IMR-90 (cell line): ENCODE measurements around the gene CDC42EP5. TPM values are rescaled to one million over a fixed set of nuclear protein-coding genes. Genes with fewer than 3 reads are reported as not detected.

ENCODE experiments used
- ATAC-seq: fragments of 200-7000 bp; cut with Tn5 transposase; 2 replicates; pipeline ENCODE4 v1.9.1; 2020; ENCODE audit warnings: low read depth, mild to moderate bottlenecking, moderate library complexity
- BruUV-seq: library from RNA; stranded (reverse); fragments of 400-500 nt; replicated peaks from 2 replicates; lab custom pipeline; 2021; lab: Mats Ljungman, UMichigan
- CTCF ChIA-PET: fragments of 300-600 bp; formaldehyde crosslinking; extraction: SDS; loops from one replicate; lab custom pipeline; 2021; ENCODE audit warnings: antibody characterized with exemption; lab: Yijun Ruan, JAX
- POLR2A ChIA-PET: fragments of 300-600 bp; sonication (Branson Sonifier 250); formaldehyde crosslinking; loops from one replicate; lab custom pipeline; 2022; ENCODE audit warnings: antibody characterized with exemption; ENCODE audit not compliant: unreplicated experiment; lab: Charles Lee
- DNase-seq: peaks from one replicate; pipeline ENCODE4 v3.0.0; 2013
- H2AFZ ChIP-seq: replicated peaks from 2 replicates; pipeline ENCODE3; 2013; ENCODE audit warnings: low read length, mild to moderate bottlenecking; ENCODE audit not compliant: poor library complexity
- H2AK5ac ChIP-seq: 2 replicates; pipeline ENCODE4 v1.6.1; 2013; ENCODE audit warnings: low read depth, low read length, inconsistent platforms
- H2AK9ac ChIP-seq: replicated peaks from 2 replicates; pipeline ENCODE3; 2013; ENCODE audit warnings: mild to moderate bottlenecking, low read depth, low read length, moderate library complexity; ENCODE audit not compliant: poor library complexity
- H2BK120ac ChIP-seq: 2 replicates; pipeline ENCODE4 v1.6.1; 2013; ENCODE audit warnings: low read depth, low read length, inconsistent platforms
- H2BK15ac ChIP-seq: 3 replicates; pipeline ENCODE4 v1.6.1; 2013; ENCODE audit warnings: low read depth, low read length, inconsistent platforms
- H2BK20ac ChIP-seq: 2 replicates; pipeline ENCODE4 v1.6.1; 2013; ENCODE audit warnings: low read depth, mild to moderate bottlenecking, inconsistent platforms, low read length, moderate library complexity
- H2BK5ac ChIP-seq: 2 replicates; pipeline ENCODE4 v1.6.1; 2013; ENCODE audit warnings: mild to moderate bottlenecking, low read depth, low read length, inconsistent platforms; ENCODE audit not compliant: poor library complexity, severe bottlenecking
- H3K14ac ChIP-seq: replicated peaks from 2 replicates; pipeline ENCODE4 v1.6.1; 2013; ENCODE audit warnings: low read depth, low read length, inconsistent platforms
- H3K18ac ChIP-seq: 2 replicates; pipeline ENCODE4 v1.6.1; 2013; ENCODE audit warnings: low read depth, low read length, control low read depth
- H3K23ac ChIP-seq: 2 replicates; pipeline ENCODE4 v1.6.1; 2013; ENCODE audit warnings: low read depth, low read length, inconsistent platforms
- H3K27ac ChIP-seq: 2 replicates; pipeline ENCODE4 v1.5.1; 2013; ENCODE audit warnings: mild to moderate bottlenecking, control low read depth, low read length; ENCODE audit not compliant: insufficient read depth
- H3K27me3 ChIP-seq: 2 replicates; pipeline ENCODE4 v1.6.1; 2013; ENCODE audit warnings: low read length; ENCODE audit not compliant: control insufficient read depth, insufficient read depth
- H3K36me3 ChIP-seq: 2 replicates; pipeline ENCODE4 v1.6.1; 2013; ENCODE audit warnings: low read length, mixed read lengths; ENCODE audit not compliant: control insufficient read depth, insufficient read depth
- H3K4ac ChIP-seq: 2 replicates; pipeline ENCODE4 v1.6.1; 2013; ENCODE audit warnings: low read depth, low read length, inconsistent platforms
- H3K4me1 ChIP-seq: 2 replicates; pipeline ENCODE4 v1.6.1; 2013; ENCODE audit warnings: low read length, mixed read lengths; ENCODE audit not compliant: control insufficient read depth, insufficient read depth
- H3K4me2 ChIP-seq: 2 replicates; pipeline ENCODE4 v1.6.1; 2013; ENCODE audit warnings: low read depth, mild to moderate bottlenecking, control low read depth, low read length, moderate library complexity
- H3K4me3 ChIP-seq: 2 replicates; pipeline ENCODE4 v1.5.1; 2013; ENCODE audit warnings: low read depth, mild to moderate bottlenecking, control low read depth, low read length, moderate library complexity; ENCODE audit not compliant: insufficient read depth
- H3K56ac ChIP-seq: 2 replicates; pipeline ENCODE4 v1.6.1; 2013; ENCODE audit warnings: low read length, inconsistent platforms; ENCODE audit not compliant: insufficient read depth; ENCODE audit errors: extremely low read depth
- H3K79me1 ChIP-seq, 2 experiments: 2 replicates each; pipeline ENCODE4 v1.6.1; 2013; ENCODE audit warnings: low read length in 2 of 2, inconsistent platforms in 1 of 2, low read depth in 1 of 2
- H3K9ac ChIP-seq: 2 replicates; pipeline ENCODE4 v1.6.1; 2013; ENCODE audit warnings: low read depth, low read length, control low read depth
- H3K9me1 ChIP-seq: 2 replicates; pipeline ENCODE4 v1.6.1; 2013; ENCODE audit warnings: low read length, inconsistent platforms; ENCODE audit not compliant: insufficient read depth
- H3K9me3 ChIP-seq: 2 replicates; pipeline ENCODE4 v1.6.1; 2013; ENCODE audit warnings: low read length; ENCODE audit not compliant: control insufficient read depth, insufficient read depth
- H4K20me1 ChIP-seq: 2 replicates; pipeline ENCODE4 v1.6.1; 2013; ENCODE audit warnings: low read length, inconsistent platforms; ENCODE audit not compliant: insufficient read depth
- H4K5ac ChIP-seq: 2 replicates; pipeline ENCODE4 v1.6.1; 2013; ENCODE audit warnings: mild to moderate bottlenecking, low read depth, low read length, control low read depth
- H4K8ac ChIP-seq, 2 experiments: 2 replicates each; pipeline ENCODE4 v1.6.1; 2013; ENCODE audit warnings: low read depth in 2 of 2, low read length in 2 of 2, control low read depth in 1 of 2, inconsistent platforms in 1 of 2
- H4K91ac ChIP-seq: 2 replicates; pipeline ENCODE4 v1.6.1; 2013; ENCODE audit warnings: low read depth, low read length, inconsistent platforms; ENCODE audit not compliant: insufficient read depth
- BHLHE40 ChIP-seq: fragments of 150-350 bp; IDR thresholded peaks from 2 replicates; pipeline ENCODE4 v1.6.1; 2016; ENCODE audit warnings: mild to moderate bottlenecking, low read depth, low read length
- CEBPB ChIP-seq: IDR thresholded peaks from 2 replicates; pipeline ENCODE4 v1.6.1; 2012; ENCODE audit warnings: low read depth, low read length, improper control_type of control experiment
- FOS ChIP-seq: fragments of 150-350 bp; IDR thresholded peaks from 2 replicates; pipeline ENCODE4 v1.6.1; 2016; ENCODE audit warnings: low read depth, low read length
- MAFK ChIP-seq: IDR thresholded peaks from 2 replicates; pipeline ENCODE4 v1.6.1; 2012; ENCODE audit warnings: low read depth, low read length, improper control_type of control experiment
- MAZ ChIP-seq: IDR thresholded peaks from 2 replicates; pipeline ENCODE4 v1.6.1; 2012; ENCODE audit warnings: low read depth, mild to moderate bottlenecking, low read length, improper control_type of control experiment, moderate library complexity, borderline replicate concordance
- MXI1 ChIP-seq: IDR thresholded peaks from 2 replicates; pipeline ENCODE4 v1.6.1; 2012; ENCODE audit warnings: low read depth, mild to moderate bottlenecking, low read length, moderate library complexity, borderline replicate concordance
- NFE2L2 ChIP-seq: fragments of 150-350 bp; IDR thresholded peaks from 2 replicates; pipeline ENCODE4 v1.6.1; 2016; ENCODE audit warnings: low read depth, mild to moderate bottlenecking, low read length
- POLR2A ChIP-seq: IDR thresholded peaks from 2 replicates; pipeline ENCODE4 v1.6.1; 2012; ENCODE audit warnings: mild to moderate bottlenecking, low read depth, low read length
- RAD21 ChIP-seq: IDR thresholded peaks from 2 replicates; pipeline ENCODE4 v1.6.1; 2012; ENCODE audit warnings: low read length, improper control_type of control experiment
- RCOR1 ChIP-seq: IDR thresholded peaks from 2 replicates; pipeline ENCODE4 v1.6.1; 2012; ENCODE audit warnings: mild to moderate bottlenecking, low read length, improper control_type of control experiment; ENCODE audit not compliant: insufficient replicate concordance
- RFX5 ChIP-seq: IDR thresholded peaks from 2 replicates; pipeline ENCODE4 v1.8.0; 2012; ENCODE audit warnings: low read depth, mild to moderate bottlenecking, low read length, moderate library complexity
- SMC3 ChIP-seq: fragments of 150-350 bp; IDR thresholded peaks from 2 replicates; pipeline ENCODE4 v1.6.1; 2016; ENCODE audit warnings: low read depth, mild to moderate bottlenecking, antibody characterized with exemption, low read length, moderate library complexity
- WGBS, 2 experiments: methylation state at CpG; one replicate each; pipeline versions ENCODE4 v1.1.5 to v1.1.7; 2013; ENCODE audit warnings: missing lambda C conversion rate in 2 of 2; ENCODE audit not compliant: insufficient read length in 1 of 2; ENCODE audit errors: extremely low coverage in 2 of 2; 5-methylcytosine and 5-hydroxymethylcytosine counted together
- dilution Hi-C: fragments of 300-500 bp; cut with HindIII; formaldehyde crosslinking; loops from one replicate; pipeline ENCODE4 v1.14.3; 2018; ENCODE audit warnings: low sequenced_read_pairs; ENCODE audit not compliant: unreplicated experiment
- in situ Hi-C: fragments of 300-500 bp; cut with MboI; formaldehyde crosslinking; loops from 3 replicates; pipeline ENCODE4 v1.14.3; 2019; ENCODE audit warnings: low sequenced_read_pairs, inconsistent platforms, mixed read lengths
- intact Hi-C: fragments of 100-400 bp; cut with micrococcal nuclease; formaldehyde crosslinking; loops from 2 replicates; pipeline ENCODE4 v1.10.0; 2022
- polyA plus RNA-seq, 3 experiments: library from polyadenylated mRNA; depleted of rRNA; stranded (reverse); fragments of >200 nt; gene quantifications; 2 replicates each; pipeline ENCODE4 v1.2.3, GENCODE V29; 2012; ENCODE audit warnings: low replicate concordance in 1 of 3
- total RNA-seq: library from RNA; depleted of rRNA; stranded (reverse); fragments of >200 nt; gene quantifications from 2 replicates; pipeline ENCODE4 v1.2.3, GENCODE V29; 2012
- TF ChIP-seq, protein P1 (sequence below): fragments of 150-350 bp; IDR thresholded peaks from 2 replicates; pipeline ENCODE4 v1.6.1; 2016; ENCODE audit warnings: low read depth, mild to moderate bottlenecking, low read length, moderate library complexity, borderline replicate concordance

CDC42EP5 gene
- total and polyA plus RNA-seq, 2 of the 4 experiments (the other 2 are of a cell fraction), result 7.2 to 25.3 TPM

DNA sequence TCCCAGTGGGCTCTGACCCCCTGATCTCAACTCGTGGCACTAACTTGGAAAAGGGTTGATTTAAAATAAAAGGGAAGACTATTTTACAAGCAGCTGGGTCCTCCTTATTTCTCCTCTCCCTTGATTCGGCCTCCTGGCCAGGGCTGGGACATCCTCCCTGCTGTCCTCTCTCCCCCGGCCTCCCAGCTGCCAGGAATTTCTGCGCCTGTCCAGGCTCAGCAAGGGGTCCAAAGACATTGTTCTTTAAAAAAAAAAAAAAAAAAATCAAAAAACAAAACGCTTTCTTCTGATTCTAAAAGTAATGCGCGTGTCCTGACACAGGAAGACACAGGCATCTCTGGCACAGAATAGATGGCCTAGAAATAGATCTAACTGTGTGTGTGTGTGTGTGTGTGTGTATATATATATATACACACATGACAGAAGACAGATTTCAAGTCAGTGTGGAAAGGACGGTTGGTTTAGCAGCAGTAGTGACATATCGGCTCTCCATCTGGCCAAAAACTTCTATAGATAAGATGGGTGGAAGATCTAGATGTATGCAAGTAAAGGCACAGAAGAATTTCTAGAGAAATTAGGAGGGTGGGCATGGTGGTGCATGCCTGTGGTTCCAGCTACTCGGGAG, 36.4 kb downstream of the CDC42EP5 start:
- no peak for DNase-seq
- no peak overlapping the region for H2BK120ac ChIP-seq
- H3K18ac ChIP-seq, result no peak overlapping the region
- H3K56ac ChIP-seq, result no peak overlapping the region
- H3K27me3 ChIP-seq, result no peaks in the 10 kb centered on the region
- ChIA-PET POLR2A (no interaction called here), CTCF (interaction anchor here (0.5 kb wide), 1 partner anchor 9 kb away, joined by 3 read pairs; no protein-coding TSS in a partner anchor)
- no peak for ATAC-seq
- WGBS, 2 experiments, result no CpG with 5 or more reads among the region's 10 CpGs
- no TSS peak for BruUV-seq
- no peak overlapping the region for H3K9ac ChIP-seq
- no peak overlapping the region for H4K91ac ChIP-seq
- no peak overlapping the region for H4K5ac ChIP-seq
- H3K9me1 ChIP-seq, result peaks cover 6% of the 10 kb centered on the region; the same call in 1 of the 2 replicates
- H2BK20ac ChIP-seq, result no peak overlapping the region
- H3K4me2 ChIP-seq, result no peak overlapping the region
- H3K14ac ChIP-seq, result no peak overlapping the region
- H2BK5ac ChIP-seq, result no peak overlapping the region
- no peak overlapping the region for H3K23ac ChIP-seq
- H3K4me3 ChIP-seq, result no peak overlapping the region
- H3K27ac ChIP-seq, result no peak overlapping the region
- no peaks in the 10 kb centered on the region for H3K9me3 ChIP-seq
- peaks cover 7% of the 10 kb centered on the region for H3K36me3 ChIP-seq
- H3K79me1 ChIP-seq, result peaks cover 14 to 19% of the 10 kb centered on the region in 2 experiments
- dilution Hi-C loops (no loop called here), in situ Hi-C loops (no loop called here), intact Hi-C loops (no loop called here)
- peaks cover 14% of the 10 kb centered on the region for H4K20me1 ChIP-seq
- no peaks in the 10 kb centered on the region for H3K4me1 ChIP-seq
- no peak overlapping the region for H2AFZ ChIP-seq
- no peak overlapping the region for H3K4ac ChIP-seq
- H2BK15ac ChIP-seq, result no peak overlapping the region
- no peak overlapping the region for H4K8ac ChIP-seq
- H2AK5ac ChIP-seq, result no peak overlapping the region
- TF ChIP-seq RAD21, result no peak
- TF ChIP-seq SMC3, result no peak
- TF ChIP-seq MXI1, result no peak
- no peak for TF ChIP-seq MAZ
- no peak for TF ChIP-seq MAFK
- TF ChIP-seq CEBPB, result no peak
- no peak for TF ChIP-seq BHLHE40
- TF ChIP-seq FOS, result no peak
- TF ChIP-seq, protein P1, sequence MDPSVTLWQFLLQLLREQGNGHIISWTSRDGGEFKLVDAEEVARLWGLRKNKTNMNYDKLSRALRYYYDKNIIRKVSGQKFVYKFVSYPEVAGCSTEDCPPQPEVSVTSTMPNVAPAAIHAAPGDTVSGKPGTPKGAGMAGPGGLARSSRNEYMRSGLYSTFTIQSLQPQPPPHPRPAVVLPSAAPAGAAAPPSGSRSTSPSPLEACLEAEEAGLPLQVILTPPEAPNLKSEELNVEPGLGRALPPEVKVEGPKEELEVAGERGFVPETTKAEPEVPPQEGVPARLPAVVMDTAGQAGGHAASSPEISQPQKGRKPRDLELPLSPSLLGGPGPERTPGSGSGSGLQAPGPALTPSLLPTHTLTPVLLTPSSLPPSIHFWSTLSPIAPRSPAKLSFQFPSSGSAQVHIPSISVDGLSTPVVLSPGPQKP, result no peak
- TF ChIP-seq NFE2L2, result no peak
- no peak for TF ChIP-seq RCOR1
- TF ChIP-seq POLR2A, result no peak
- TF ChIP-seq RFX5, result no peak
- H2AK9ac ChIP-seq, result no peak overlapping the region
